Esophagus muscularis mucosa (tissue), 3 donors: ENCODE data around the gene UNKL.

Experiments used
- CTCF ChIP-seq, 3 experiments: fragments of 200-600 bp in 2 of 3; fragments of 450-650 bp in 1 of 3; sonication (generic) in 2 of 3; IDR thresholded peaks; one replicate each; pipeline ENCODE4 v1.5.1; 2017 to 2019; ENCODE audit warnings: antibody characterized with exemption in 3 of 3, mild to moderate bottlenecking in 2 of 3, moderate library complexity in 1 of 3
- POLR2A ChIP-seq: fragments of 450-650 bp; IDR thresholded peaks from one replicate; pipeline ENCODE4 v1.6.1; 2017; ENCODE audit warnings: antibody characterized with exemption, moderate library complexity, mild to moderate bottlenecking, low read depth

DNA sequence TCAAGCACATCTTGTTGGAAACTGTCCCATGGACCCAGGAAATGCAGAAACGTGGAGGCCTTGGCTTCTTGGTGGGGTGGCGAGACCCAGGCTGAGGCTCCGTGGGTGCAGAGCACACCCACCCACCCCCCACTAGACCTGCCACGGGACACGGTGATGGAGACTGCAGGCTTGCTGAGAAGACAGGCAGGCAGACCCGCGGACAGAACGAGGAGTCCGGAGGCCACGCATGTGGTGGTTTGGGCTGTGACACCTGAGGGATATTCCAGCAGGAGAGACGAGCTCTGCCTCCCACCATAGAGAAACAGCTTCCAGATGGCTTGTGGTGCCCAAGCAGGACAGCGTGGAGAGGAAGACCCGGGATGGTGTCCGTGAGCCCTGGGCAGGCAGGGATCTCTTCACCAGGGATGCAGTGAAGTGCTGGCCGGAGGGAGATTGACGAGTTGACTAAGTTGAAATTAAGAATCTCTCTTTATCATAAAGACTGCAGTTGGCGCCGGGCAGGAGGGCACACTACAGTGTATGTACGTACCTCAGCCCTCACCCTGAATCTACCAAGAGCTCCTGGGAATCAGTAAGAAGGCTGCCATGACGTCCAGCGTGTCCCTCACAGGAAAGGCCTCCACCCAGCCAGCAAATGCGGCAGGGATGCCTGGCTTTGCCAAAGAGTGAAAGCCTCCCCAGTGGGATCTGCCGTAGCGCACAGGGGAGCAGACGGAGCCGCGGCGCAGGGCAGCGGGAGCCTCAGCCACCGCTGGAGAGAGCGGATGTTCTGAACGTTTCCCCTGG lies 96.8 kb downstream of the UNKL start:
- no peak for TF ChIP-seq CTCF (IDR thresholded peaks at IDR 0.05)
- no peak for TF ChIP-seq POLR2A
